Neuronal stem cell (in vitro differentiated cells): ENCODE results near the gene CHST11.

ENCODE experiments used
- DNase-seq: peaks from one replicate; pipeline ENCODE4 v3.0.0-alpha.2; 2013; ENCODE audit warnings: low spot score
- H2AFZ ChIP-seq: one replicate; pipeline ENCODE4 v1.6.1; 2013; ENCODE audit warnings: mild to moderate bottlenecking, low read length, inconsistent platforms
- H2AK5ac ChIP-seq: 2 replicates; pipeline ENCODE4 v1.6.1; 2013; ENCODE audit warnings: low read depth, mild to moderate bottlenecking, inconsistent platforms, low read length, moderate library complexity, mixed read lengths
- H2BK120ac ChIP-seq: 2 replicates; pipeline ENCODE4 v1.6.1; 2013; ENCODE audit warnings: low read depth, mild to moderate bottlenecking, inconsistent platforms, low read length, moderate library complexity, mixed read lengths
- H2BK12ac ChIP-seq: one replicate; pipeline ENCODE4 v1.6.1; 2013; ENCODE audit warnings: low read length, inconsistent platforms
- H2BK15ac ChIP-seq: 2 replicates; pipeline ENCODE4 v1.6.1; 2013; ENCODE audit warnings: mild to moderate bottlenecking, low read length, inconsistent platforms, mixed read lengths
- H2BK5ac ChIP-seq: one replicate; pipeline ENCODE4 v1.6.1; 2013; ENCODE audit warnings: inconsistent platforms, mild to moderate bottlenecking, low read length, moderate library complexity
- H3K14ac ChIP-seq: one replicate; pipeline ENCODE4 v1.6.1; 2013; ENCODE audit warnings: low read length, inconsistent platforms
- H3K18ac ChIP-seq: 2 replicates; pipeline ENCODE4 v1.6.1; 2013; ENCODE audit warnings: low read length, inconsistent platforms
- H3K23ac ChIP-seq: 2 replicates; pipeline ENCODE4 v1.6.1; 2013; ENCODE audit warnings: low read depth, mild to moderate bottlenecking, mixed read lengths, low read length, inconsistent platforms; ENCODE audit not compliant: poor library complexity
- H3K27ac ChIP-seq: replicated peaks from 3 replicates; pipeline ENCODE4 v1.5.1; 2013; ENCODE audit warnings: low read length, inconsistent platforms
- H3K27me3 ChIP-seq, 3 experiments: 2 replicates each; pipeline ENCODE4 v1.6.1; 2013; ENCODE audit warnings: low read length in 3 of 3, mild to moderate bottlenecking in 2 of 3, inconsistent platforms in 1 of 3, low read depth in 1 of 3, mixed read lengths in 1 of 3, moderate library complexity in 1 of 3; ENCODE audit not compliant: control insufficient read depth in 3 of 3, insufficient read depth in 3 of 3
- H3K36me3 ChIP-seq, 2 donors: replicated peaks in 1 of 2; 2 replicates each; pipeline ENCODE4 v1.6.1; 2013; ENCODE audit warnings: low read length in 2 of 2; ENCODE audit not compliant: control insufficient read depth in 2 of 2, insufficient read depth in 2 of 2
- H3K4ac ChIP-seq: 2 replicates; pipeline ENCODE4 v1.6.1; 2013; ENCODE audit warnings: inconsistent platforms, mild to moderate bottlenecking, low read length, moderate library complexity
- H3K4me1 ChIP-seq, 2 donors: 1 replicate in 1 of 2; 2 replicates in 1 of 2; pipeline ENCODE4 v1.6.1; 2013; ENCODE audit warnings: low read length in 2 of 2, low read depth in 1 of 2; ENCODE audit not compliant: control insufficient read depth in 2 of 2, insufficient read depth in 1 of 2
- H3K4me2 ChIP-seq: one replicate; pipeline ENCODE4 v1.6.1; 2013; ENCODE audit warnings: mild to moderate bottlenecking, low read length, inconsistent platforms; ENCODE audit not compliant: insufficient read depth, poor library complexity, severe bottlenecking
- H3K4me3 ChIP-seq, 2 donors: 2 replicates each; pipeline ENCODE4 v1.5.1; 2013; ENCODE audit warnings: low read length in 2 of 2, mild to moderate bottlenecking in 2 of 2, inconsistent platforms in 1 of 2, moderate library complexity in 1 of 2
- H3K79me1 ChIP-seq: one replicate; pipeline ENCODE4 v1.6.1; 2013; ENCODE audit warnings: low read depth, mild to moderate bottlenecking, inconsistent platforms, low read length, moderate library complexity
- H3K9ac ChIP-seq: one replicate; pipeline ENCODE4 v1.6.1; 2013; ENCODE audit warnings: mild to moderate bottlenecking, low read depth, low read length, inconsistent platforms; ENCODE audit not compliant: poor library complexity
- H3K9me3 ChIP-seq, 2 donors: replicated peaks in 1 of 2; 2 replicates each; pipeline versions ENCODE3 to v1.6.1; 2013; ENCODE audit warnings: low read length in 2 of 2, mild to moderate bottlenecking in 2 of 2, inconsistent platforms in 1 of 2, low read depth in 1 of 2, mixed read lengths in 1 of 2, moderate library complexity in 1 of 2; ENCODE audit not compliant: control insufficient read depth in 2 of 2, insufficient read depth in 1 of 2
- H4K8ac ChIP-seq: one replicate; pipeline ENCODE4 v1.6.1; 2013; ENCODE audit warnings: low read depth, mild to moderate bottlenecking, inconsistent platforms, low read length, moderate library complexity
- H4K91ac ChIP-seq: one replicate; pipeline ENCODE4 v1.6.1; 2013; ENCODE audit warnings: low read length, low read depth, mild to moderate bottlenecking, inconsistent platforms; ENCODE audit not compliant: poor library complexity
- WGBS, 2 donors: extraction: QIAGEN DNeasy Blood & Tissue Kit; methylation state at CpG; one replicate each; pipeline ENCODE4 v1.1.7; 2013; ENCODE audit warnings: missing lambda C conversion rate in 2 of 2, mixed read lengths in 1 of 2; ENCODE audit not compliant: insufficient read length in 2 of 2, insufficient replicate concordance in 1 of 2; ENCODE audit errors: extremely low coverage in 2 of 2; 5-methylcytosine and 5-hydroxymethylcytosine counted together

Gene CHST11

DNA sequence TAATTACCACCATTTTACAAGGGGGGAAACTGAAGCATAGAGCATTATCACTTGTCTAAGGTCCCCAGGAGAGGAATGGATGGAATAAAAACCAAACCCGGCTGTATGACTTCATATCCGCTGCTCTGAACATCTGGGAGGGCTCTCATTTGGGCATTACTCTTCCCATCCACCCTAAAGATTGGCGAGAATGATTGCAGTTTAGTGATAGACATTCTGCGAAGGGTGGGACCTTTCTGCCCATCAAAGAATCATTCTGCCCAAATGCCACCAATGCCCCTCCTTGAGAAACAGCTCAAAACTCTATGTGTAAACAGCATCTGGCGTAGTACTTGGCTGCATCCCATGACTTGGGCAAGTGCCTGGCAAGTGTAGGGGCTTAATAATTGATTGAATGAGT lies 11.6 kb downstream of the CHST11 start:
- no peaks in the 10 kb centered on the region for H3K36me3 ChIP-seq
- H3K4ac ChIP-seq: no peak overlapping the region
- H2BK120ac ChIP-seq: no peak overlapping the region
- H4K91ac ChIP-seq: no peak overlapping the region
- no peaks in the 10 kb centered on the region for H3K9me3 ChIP-seq
- H3K27me3 ChIP-seq: no peaks in the 10 kb centered on the region
- no peak overlapping the region for H2AK5ac ChIP-seq
- H3K4me2 ChIP-seq: no peak overlapping the region
- no peak overlapping the region for H3K9ac ChIP-seq
- H2BK12ac ChIP-seq: no peak overlapping the region
- H2BK15ac ChIP-seq: no peak overlapping the region
- no peak overlapping the region for H3K4me3 ChIP-seq
- no CpG with 5 or more reads among the region's 5 CpGs for WGBS, 2 donors
- no peak overlapping the region for H3K27ac ChIP-seq
- H2AFZ ChIP-seq: no peak overlapping the region
- H3K4me1 ChIP-seq: peaks cover 3 to 8% of the 10 kb centered on the region in 2 donors
- no peaks in the 10 kb centered on the region for H3K79me1 ChIP-seq
- DNase-seq: no peak
- no peak overlapping the region for H4K8ac ChIP-seq
- H3K23ac ChIP-seq: no peak overlapping the region
- no peak overlapping the region for H3K14ac ChIP-seq
- no peak overlapping the region for H3K18ac ChIP-seq
- no peak overlapping the region for H2BK5ac ChIP-seq

DNA sequence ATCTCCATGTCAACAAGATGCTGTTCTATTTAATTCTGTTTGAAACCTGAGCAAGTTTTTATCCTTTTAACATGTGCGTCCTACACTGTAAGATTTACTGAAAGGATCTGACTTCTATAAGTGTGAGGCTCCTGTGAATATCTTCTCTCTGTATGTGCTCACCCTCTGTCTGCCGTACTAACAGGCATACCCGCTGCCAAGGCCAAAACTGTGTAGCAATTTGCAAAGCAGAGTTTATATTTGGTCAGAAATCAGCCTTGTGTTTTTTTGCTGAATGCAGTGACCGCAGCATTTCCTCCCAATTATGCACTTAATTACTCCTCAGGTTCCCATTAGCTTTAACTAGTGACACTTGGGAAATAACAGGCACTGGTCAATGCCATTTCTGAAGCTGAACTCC lies 12.3 kb downstream of the CHST11 start:
- no CpG with 5 or more reads among the region's 4 CpGs for WGBS, 2 donors

DNA sequence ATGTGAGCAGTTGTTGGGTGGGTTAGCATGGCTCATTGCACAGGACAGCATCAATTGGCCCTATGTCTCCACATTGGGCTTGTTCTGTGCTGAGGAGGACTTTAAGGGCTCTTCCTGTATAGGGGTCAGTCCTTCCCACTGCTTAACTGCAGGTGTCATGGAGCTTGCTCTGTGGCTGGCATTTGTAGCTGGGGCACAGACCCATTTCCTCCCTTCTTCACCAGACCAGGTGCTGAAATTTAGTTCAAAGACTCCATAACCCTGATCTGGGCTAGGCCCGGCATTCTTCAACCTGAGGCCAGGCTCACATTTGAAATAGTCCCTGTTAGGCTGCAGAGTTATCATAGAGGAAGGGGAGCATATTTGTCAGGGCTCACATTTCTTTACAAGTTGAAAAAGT lies 12.8 kb downstream of the CHST11 start:
- Histone ChIP-seq H3K4me3 (no peak overlapping the region), H2BK120ac (no peak overlapping the region), H4K8ac (no peak overlapping the region), H2BK5ac (no peak overlapping the region), H2AFZ (no peak overlapping the region), H3K27me3 (no peaks in the 10 kb centered on the region), H3K79me1 (no peaks in the 10 kb centered on the region), H3K27ac (no peak overlapping the region), H2BK15ac (no peak overlapping the region), H3K23ac (no peak overlapping the region), H3K18ac (no peak overlapping the region), H2BK12ac (no peak overlapping the region), H3K9me3 (no peaks in the 10 kb centered on the region), H3K4me1 (peaks cover 6 to 16% of the 10 kb centered on the region in 2 donors), H3K4ac (no peak overlapping the region), H3K9ac (no peak overlapping the region), H3K4me2 (no peak overlapping the region), H3K36me3 (no peaks in the 10 kb centered on the region), H3K14ac (no peak overlapping the region), H2AK5ac (no peak overlapping the region), H4K91ac (no peak overlapping the region)
- no CpG with 5 or more reads among the region's 1 CpG for WGBS, 2 donors
- no peak for DNase-seq

More for the DNA sequence above, 12.3 kb downstream of the CHST11 start:
- H2BK15ac ChIP-seq: no peak overlapping the region
- H2BK5ac ChIP-seq: no peak overlapping the region
- H4K91ac ChIP-seq: no peak overlapping the region
- H3K4ac ChIP-seq: no peak overlapping the region
- no peak overlapping the region for H3K18ac ChIP-seq
- H3K9ac ChIP-seq: no peak overlapping the region
- no peak for DNase-seq
- H3K4me1 ChIP-seq: peaks cover 6 to 12% of the 10 kb centered on the region in 2 donors
- H3K4me2 ChIP-seq: no peak overlapping the region
- no peak overlapping the region for H2AFZ ChIP-seq
- H2BK12ac ChIP-seq: no peak overlapping the region
- no peaks in the 10 kb centered on the region for H3K79me1 ChIP-seq
- no peaks in the 10 kb centered on the region for H3K36me3 ChIP-seq
- H4K8ac ChIP-seq: no peak overlapping the region
- no peak overlapping the region for H3K23ac ChIP-seq
- H2AK5ac ChIP-seq: no peak overlapping the region
- no peaks in the 10 kb centered on the region for H3K27me3 ChIP-seq
- H3K9me3 ChIP-seq: no peaks in the 10 kb centered on the region
- no peak overlapping the region for H3K14ac ChIP-seq
- H3K4me3 ChIP-seq: no peak overlapping the region
- no peak overlapping the region for H2BK120ac ChIP-seq
- H3K27ac ChIP-seq: no peak overlapping the region

DNA sequence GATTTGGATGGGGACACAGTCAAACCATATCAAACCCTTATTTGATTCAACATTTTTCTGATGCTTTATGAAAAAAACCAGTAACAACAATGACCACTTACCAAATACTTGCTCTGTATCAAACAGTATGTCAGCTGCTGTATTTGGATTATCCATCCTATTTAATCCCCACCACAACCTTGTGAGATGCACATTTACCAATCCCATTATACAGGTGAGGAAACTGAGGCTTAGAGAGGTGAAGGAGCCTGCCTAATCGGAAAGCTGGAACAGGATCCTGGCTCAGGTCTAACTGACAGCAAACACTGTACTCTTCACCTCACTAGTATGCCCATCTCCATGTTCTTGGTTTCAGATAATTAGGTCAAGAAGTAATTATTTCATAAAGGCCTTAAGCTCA lies 13.8 kb downstream of the CHST11 start:
- no peak overlapping the region for H3K27ac ChIP-seq
- no peaks in the 10 kb centered on the region for H3K79me1 ChIP-seq
- H3K4me2 ChIP-seq: no peak overlapping the region
- H3K27me3 ChIP-seq: no peaks in the 10 kb centered on the region
- no peak overlapping the region for H2AK5ac ChIP-seq
- H4K8ac ChIP-seq: no peak overlapping the region
- H2BK120ac ChIP-seq: no peak overlapping the region
- DNase-seq: no peak
- no peak overlapping the region for H2BK5ac ChIP-seq
- H2AFZ ChIP-seq: no peak overlapping the region
- no peak overlapping the region for H3K4me3 ChIP-seq
- H2BK12ac ChIP-seq: no peak overlapping the region
- H4K91ac ChIP-seq: no peak overlapping the region
- no peak overlapping the region for H3K9ac ChIP-seq
- H3K23ac ChIP-seq: no peak overlapping the region
- no peak overlapping the region for H3K4ac ChIP-seq
- no peak overlapping the region for H3K14ac ChIP-seq
- H2BK15ac ChIP-seq: no peak overlapping the region
- H3K36me3 ChIP-seq: no peaks in the 10 kb centered on the region
- no CpG with 5 or more reads among the region's 1 CpG for whole genome bisulfite sequencing, 2 donors
- H3K18ac ChIP-seq: no peak overlapping the region
- peaks cover 6 to 21% of the 10 kb centered on the region in 2 donors for H3K4me1 ChIP-seq
- H3K9me3 ChIP-seq: no peaks in the 10 kb centered on the region
